Natural killer cell (primary cell): ENCODE data around the gene SEM1. TPM values are rescaled to one million over a fixed set of nuclear protein-coding genes. Genes with fewer than 3 reads are reported as not detected.
"Not testable (repeated sequence)": the region's sequence is repeated elsewhere in the genome, so short reads cannot be mapped to it uniquely, and the experiment has no call there.

Experiments used
- ATAC-seq, 3 donors: fragments of 150-1000 bp in 2 of 3; fragments of 200-7000 bp in 1 of 3; cut with Tn5 transposase; 1 replicate in 1 of 3; 2 replicates in 2 of 3; pipeline ENCODE4 v1.10.0; 2021; ENCODE audit warnings: mild to moderate bottlenecking in 2 of 3, moderate library complexity in 2 of 3
- DNase-seq, 2 donors: peaks; one replicate each; pipeline versions ENCODE4 v3.0.0 to v3.0.0-alpha.2; 2013 to 2021; ENCODE audit warnings: mixed read lengths in 1 of 2
- H3K27ac ChIP-seq: one replicate; pipeline ENCODE4 v1.5.1; 2013; ENCODE audit warnings: mild to moderate bottlenecking, low read length
- H3K27me3 ChIP-seq: one replicate; pipeline ENCODE4 v1.6.1; 2013; ENCODE audit warnings: low read length; ENCODE audit not compliant: control insufficient read depth, insufficient read depth
- H3K36me3 ChIP-seq: one replicate; pipeline ENCODE4 v1.6.1; 2013; ENCODE audit warnings: low read length; ENCODE audit not compliant: control insufficient read depth, insufficient read depth
- H3K4me1 ChIP-seq: one replicate; pipeline ENCODE4 v1.6.1; 2013; ENCODE audit warnings: low read length; ENCODE audit not compliant: control insufficient read depth, insufficient read depth
- H3K4me3 ChIP-seq: one replicate; pipeline ENCODE4 v1.5.1; 2013; ENCODE audit warnings: low read length
- H3K9me3 ChIP-seq: one replicate; pipeline ENCODE4 v1.6.1; 2013; ENCODE audit warnings: low read length; ENCODE audit not compliant: control insufficient read depth, insufficient read depth
- H3K27ac Mint-ChIP-seq, 2 donors: one replicate each; pipeline ENCODE4 v1.8.0; 2022; ENCODE audit warnings: mild to moderate bottlenecking in 2 of 2, mixed read lengths in 2 of 2, moderate library complexity in 1 of 2
- H3K27me3 Mint-ChIP-seq, 2 donors: one replicate each; pipeline ENCODE4 v1.8.0; 2022; ENCODE audit warnings: low read depth in 2 of 2, mixed read lengths in 2 of 2
- H3K36me3 Mint-ChIP-seq: one replicate; pipeline ENCODE4 v1.8.0; 2022; ENCODE audit warnings: mixed read lengths
- H3K4me1 Mint-ChIP-seq, 2 donors: one replicate each; pipeline ENCODE4 v1.8.0; 2022; ENCODE audit warnings: mixed read lengths in 2 of 2
- H3K4me3 Mint-ChIP-seq: one replicate; pipeline ENCODE4 v1.8.0; 2022; ENCODE audit warnings: mild to moderate bottlenecking, moderate library complexity, mixed read lengths
- H3K9me3 Mint-ChIP-seq, 2 donors: one replicate each; pipeline ENCODE4 v1.8.0; 2022; ENCODE audit warnings: mixed read lengths in 2 of 2
- WGBS: methylation state at CpG from one replicate; pipeline ENCODE4 v1.1.7; 2013; ENCODE audit warnings: missing lambda C conversion rate; ENCODE audit not compliant: insufficient coverage; 5-methylcytosine and 5-hydroxymethylcytosine counted together
- intact Hi-C: fragments of 100-400 bp; cut with micrococcal nuclease; formaldehyde crosslinking; loops from one replicate; pipeline ENCODE4 v1.14.2; 2022
- total RNA-seq, 4 donors: library from RNA; stranded (reverse); fragments of 120-200 nt in 1 of 4; gene quantifications; one replicate each; pipeline versions ENCODE4 v1.2.3 to v1.2.4, GENCODE V29; 2013 to 2022
- TF ChIP-seq, protein P1 (sequence below): fragments of 200-600 bp; IDR thresholded peaks from one replicate; pipeline ENCODE4 v1.8.0; 2022; ENCODE audit warnings: antibody characterized with exemption

The SEM1 gene
- total RNA-seq = 10 to 100 TPM; 17.0 to 22.7 (median 17.4) TPM
- total RNA-seq (2013) = 57.8 TPM

DNA sequence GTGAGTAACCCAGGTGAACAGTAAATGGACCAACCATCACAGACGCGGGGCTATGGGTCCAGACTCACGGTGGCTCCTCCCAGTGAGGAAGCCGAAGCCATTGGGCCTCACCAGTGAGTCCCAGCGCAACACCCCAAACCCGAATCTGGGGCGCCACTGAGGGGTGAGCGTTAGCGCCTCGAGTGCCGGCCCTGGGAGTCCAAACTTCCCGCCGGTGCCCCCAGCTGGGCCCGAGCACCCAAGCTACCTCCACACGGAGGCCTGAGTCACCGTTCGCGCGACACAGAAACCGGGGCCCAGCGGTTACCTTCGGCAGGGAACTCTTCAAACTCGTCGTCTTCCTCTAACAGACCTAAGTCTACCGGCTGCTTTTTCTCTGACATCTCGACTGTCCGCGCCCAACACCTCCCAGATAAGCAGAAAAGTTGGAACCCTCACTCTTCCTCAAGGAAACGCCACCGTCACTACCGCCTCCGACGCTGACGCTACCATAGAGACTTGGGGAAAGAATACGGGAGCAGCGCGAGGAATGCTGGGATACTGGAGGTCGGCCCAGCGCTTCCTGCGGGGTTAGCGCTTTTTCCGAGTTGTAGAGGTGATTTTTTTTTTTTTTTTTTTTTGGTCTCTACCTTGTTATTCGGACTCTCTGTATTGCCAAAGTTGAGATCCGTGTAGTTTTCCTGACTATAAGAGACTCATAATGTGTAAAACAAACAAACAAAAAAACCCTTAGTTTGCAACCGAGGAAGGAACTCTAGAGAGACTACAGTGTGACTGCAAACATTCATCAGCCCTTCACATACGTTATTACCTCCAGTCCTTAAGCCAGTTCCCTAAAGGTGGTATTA is at the start of gene SEM1:
SEM1 (minus strand) TSS at position 466 of the 848 bp plus-strand sequence; CDS start at position 383, 83 bp downstream.
- peaks cover 39 to 44% of the 10 kb centered on the region in 2 donors for H3K4me1 Mint-ChIP-seq
- H3K36me3 ChIP-seq = peaks cover 3% of the 10 kb centered on the region
- WGBS = 1% methylated on average over 46 of the region's 46 CpGs

DNA sequence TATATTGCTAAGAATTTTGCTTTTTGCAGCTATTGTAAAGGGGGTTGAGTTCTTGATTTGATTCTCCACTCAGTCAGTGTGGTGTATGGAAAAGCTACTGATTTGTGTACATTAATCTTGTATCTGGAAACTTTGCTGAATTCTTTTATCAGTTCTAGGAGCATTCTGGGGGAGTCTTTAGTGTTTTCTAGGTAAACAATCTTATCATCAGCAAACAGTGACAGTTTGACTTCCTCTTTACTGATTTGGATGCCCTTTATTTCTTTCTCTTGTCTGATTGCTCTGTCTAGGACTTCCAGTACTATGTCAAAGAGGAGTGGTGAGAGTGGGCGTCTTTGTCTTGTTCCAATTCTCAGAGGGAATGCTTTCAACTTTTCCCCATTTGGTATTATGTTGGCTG is 48.2 kb upstream of the SEM1 start:
- H3K27ac ChIP-seq, intact Hi-C loops, H3K4me3 Mint-ChIP-seq, H3K36me3 ChIP-seq, H3K9me3 Mint-ChIP-seq, H3K4me1 Mint-ChIP-seq, H3K4me1 ChIP-seq, H3K27me3 ChIP-seq, H3K36me3 Mint-ChIP-seq, H3K27ac Mint-ChIP-seq, ATAC-seq, H3K9me3 ChIP-seq, H3K4me3 ChIP-seq, DNase-seq: not testable (repeated sequence)
- 88% methylated on average over 1 of the region's 1 CpG for WGBS
- peaks cover 40 to 61% of the 10 kb centered on the region in 2 donors for H3K27me3 Mint-ChIP-seq

More for the DNA sequence above, at the start of gene SEM1:
- peaks cover 8% of the 10 kb centered on the region for H3K9me3 ChIP-seq
- H3K27me3 ChIP-seq = no peaks in the 10 kb centered on the region
- Mint-ChIP-seq H3K36me3 (no peaks in the 10 kb centered on the region), H3K27me3 (peaks cover 10 to 19% of the 10 kb centered on the region in 2 donors), H3K4me3 (peak within 1 kb of the TSS; percentile 99), H3K9me3 (no peaks in the 10 kb centered on the region), H3K27ac (peak within 1 kb of the TSS; percentile 95 to 98)
- H3K27ac ChIP-seq = peak within 1 kb of the TSS; percentile 70
- peaks cover 3% of the 10 kb centered on the region for H3K4me1 ChIP-seq
- TF ChIP-seq, protein P1, sequence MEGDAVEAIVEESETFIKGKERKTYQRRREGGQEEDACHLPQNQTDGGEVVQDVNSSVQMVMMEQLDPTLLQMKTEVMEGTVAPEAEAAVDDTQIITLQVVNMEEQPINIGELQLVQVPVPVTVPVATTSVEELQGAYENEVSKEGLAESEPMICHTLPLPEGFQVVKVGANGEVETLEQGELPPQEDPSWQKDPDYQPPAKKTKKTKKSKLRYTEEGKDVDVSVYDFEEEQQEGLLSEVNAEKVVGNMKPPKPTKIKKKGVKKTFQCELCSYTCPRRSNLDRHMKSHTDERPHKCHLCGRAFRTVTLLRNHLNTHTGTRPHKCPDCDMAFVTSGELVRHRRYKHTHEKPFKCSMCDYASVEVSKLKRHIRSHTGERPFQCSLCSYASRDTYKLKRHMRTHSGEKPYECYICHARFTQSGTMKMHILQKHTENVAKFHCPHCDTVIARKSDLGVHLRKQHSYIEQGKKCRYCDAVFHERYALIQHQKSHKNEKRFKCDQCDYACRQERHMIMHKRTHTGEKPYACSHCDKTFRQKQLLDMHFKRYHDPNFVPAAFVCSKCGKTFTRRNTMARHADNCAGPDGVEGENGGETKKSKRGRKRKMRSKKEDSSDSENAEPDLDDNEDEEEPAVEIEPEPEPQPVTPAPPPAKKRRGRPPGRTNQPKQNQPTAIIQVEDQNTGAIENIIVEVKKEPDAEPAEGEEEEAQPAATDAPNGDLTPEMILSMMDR = no peak
- peak; percentile 59 to 81 for DNase-seq
- peak; percentile 81 to 85 (median 84) for ATAC-seq
- H3K4me3 ChIP-seq = peak within 1 kb of the TSS; percentile 63
- intact Hi-C loops = no loop called here

DNA sequence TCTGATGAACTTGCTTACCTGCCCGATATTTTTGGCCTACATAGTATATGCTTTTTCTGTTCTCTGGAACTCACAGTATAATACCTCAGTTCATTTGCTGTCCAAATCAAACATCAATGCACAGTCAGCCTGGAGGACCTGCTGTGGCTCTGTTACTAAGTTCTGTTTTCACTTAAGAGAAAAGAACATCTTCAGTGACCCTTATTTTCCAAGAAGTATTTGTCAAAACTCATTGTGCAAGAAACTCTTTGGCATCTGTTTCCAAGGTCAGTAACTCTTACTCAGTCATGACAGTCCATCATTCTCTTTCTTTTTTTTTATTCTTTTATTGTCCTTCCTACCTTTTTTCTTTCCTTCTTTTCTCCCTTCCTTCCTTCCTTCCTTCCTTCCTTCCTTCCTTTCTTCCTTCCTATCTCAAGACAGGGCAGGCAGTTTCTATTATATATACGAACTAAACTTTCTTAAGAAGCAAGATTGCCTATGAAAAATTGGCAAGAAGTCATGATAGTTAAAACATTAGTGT is 37.8 kb upstream of the SEM1 start:
- peaks cover 10 to 27% of the 10 kb centered on the region in 2 donors for H3K27me3 Mint-ChIP-seq
- H3K9me3 ChIP-seq = no peaks in the 10 kb centered on the region
- H3K36me3 ChIP-seq = no peaks in the 10 kb centered on the region
- no peaks in the 10 kb centered on the region for H3K4me1 ChIP-seq
- no peak overlapping the region for H3K4me3 Mint-ChIP-seq
- H3K9me3 Mint-ChIP-seq = peaks cover 2 to 5% of the 10 kb centered on the region in 2 donors
- H3K27ac ChIP-seq = no peak overlapping the region
- no peaks in the 10 kb centered on the region for H3K36me3 Mint-ChIP-seq
- ATAC-seq (no peak), DNase-seq (no peak)
- 83% methylated on average over 1 of the region's 2 CpGs for WGBS
- H3K27me3 ChIP-seq = no peaks in the 10 kb centered on the region
- H3K4me1 Mint-ChIP-seq = no peaks in the 10 kb centered on the region
- H3K4me3 ChIP-seq = no peak overlapping the region
- H3K27ac Mint-ChIP-seq = no peak overlapping the region
- intact Hi-C loops = no loop called here
- TF ChIP-seq, protein P1 = no peak

DNA sequence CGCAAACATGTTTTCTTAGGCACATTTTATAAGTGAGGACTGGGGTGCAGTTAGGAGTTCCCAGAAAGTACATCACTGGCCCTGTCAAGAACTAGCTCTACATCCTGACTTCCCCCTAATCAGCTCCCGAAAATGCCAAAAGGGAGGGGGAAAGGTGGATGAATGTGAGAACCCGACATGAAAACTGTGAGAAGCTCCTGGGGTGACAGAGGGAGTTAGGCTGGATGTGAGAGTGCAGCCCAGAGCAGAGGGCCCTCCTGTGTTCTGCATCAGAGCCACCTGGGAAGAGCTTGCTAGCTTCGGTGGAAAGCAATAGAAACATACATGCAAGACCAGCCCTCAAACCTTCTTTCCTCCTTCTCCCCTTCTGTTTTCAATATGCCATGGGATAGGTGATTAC is 30.5 kb upstream of the SEM1 start:
- no peak for ATAC-seq
- TF ChIP-seq, protein P1 = no peak
- no peaks in the 10 kb centered on the region for H3K4me1 ChIP-seq
- Mint-ChIP-seq H3K36me3 (no peaks in the 10 kb centered on the region), H3K4me3 (no peak overlapping the region), H3K4me1 (no peaks in the 10 kb centered on the region), H3K9me3 (no peaks in the 10 kb centered on the region), H3K27ac (no peak overlapping the region), H3K27me3 (peaks cover 13 to 43% of the 10 kb centered on the region in 2 donors)
- no peak overlapping the region for H3K4me3 ChIP-seq
- H3K27ac ChIP-seq = no peak overlapping the region
- 77% methylated on average over 3 of the region's 4 CpGs for WGBS
- no peaks in the 10 kb centered on the region for H3K27me3 ChIP-seq
- intact Hi-C loops = no loop called here
- no peaks in the 10 kb centered on the region for H3K36me3 ChIP-seq
- H3K9me3 ChIP-seq = no peaks in the 10 kb centered on the region
- no peak for DNase-seq
